Measurements from ENCODE around the gene ARNT2.
A peak's percentile ranks its signal among the peaks of the same experiment; 100 is the strongest.

The ARNT2 gene

GRCh38 chr15:80442728-80443403 is 38.7 kb downstream of the ARNT2 start:
- DNase-seq (ENCODE audit: low spot score) = no peak

GRCh38 chr15:80444680-80445251 is 40.6 kb downstream of the ARNT2 start:
- DNase-seq (ENCODE audit: low spot score) = no peak

- no peak for DNase-seq (ENCODE audit: low spot score)
Observed at GRCh38 chr15:80445300-80446041, 41.3 kb downstream of the ARNT2 start.

- no peak for DNase-seq (ENCODE audit: low spot score)
Observed at GRCh38 chr15:80447077-80447476, 42.9 kb downstream of the ARNT2 start.

GRCh38 chr15:80449825-80450224 is 45.6 kb downstream of the ARNT2 start:
- DNase-seq (ENCODE audit: low spot score) = no peak

GRCh38 chr15:80450811-80451321 is 46.7 kb downstream of the ARNT2 start:
- no peak for DNase-seq (ENCODE audit: low spot score)

GRCh38 chr15:80452166-80452565 is 48.0 kb downstream of the ARNT2 start:
- no peak for DNase-seq (ENCODE audit: low spot score)

- no peak for DNase-seq (ENCODE audit: low spot score)
Observed at GRCh38 chr15:80455051-80455648, 51.0 kb downstream of the ARNT2 start.

- peak; percentile 76 for DNase-seq (ENCODE audit: low spot score)
Observed at GRCh38 chr15:80455668-80456442, 51.7 kb downstream of the ARNT2 start.

- no peak for DNase-seq (ENCODE audit: low spot score)
Observed at GRCh38 chr15:80456517-80457492, 52.6 kb downstream of the ARNT2 start.

- DNase-seq (ENCODE audit: low spot score) = no peak
Observed at GRCh38 chr15:80457896-80458295, 53.7 kb downstream of the ARNT2 start.

- no peak for DNase-seq (ENCODE audit: low spot score)
Observed at GRCh38 chr15:80458580-80458979, 54.4 kb downstream of the ARNT2 start.

GRCh38 chr15:80459380-80459779 is 55.2 kb downstream of the ARNT2 start:
- DNase-seq (ENCODE audit: low spot score) = no peak

GRCh38 chr15:80459818-80460217 is 55.6 kb downstream of the ARNT2 start:
- no peak for DNase-seq (ENCODE audit: low spot score)

- no peak for DNase-seq (ENCODE audit: low spot score)
Observed at GRCh38 chr15:80461356-80462095, 57.3 kb downstream of the ARNT2 start.

GRCh38 chr15:80462111-80462510 is 57.9 kb downstream of the ARNT2 start:
- no peak for DNase-seq (ENCODE audit: low spot score)

GRCh38 chr15:80462836-80463512 is 58.8 kb downstream of the ARNT2 start:
- DNase-seq (ENCODE audit: low spot score) = no peak

- no peak for DNase-seq (ENCODE audit: low spot score)
Observed at GRCh38 chr15:80464951-80465625, 60.9 kb downstream of the ARNT2 start.

- DNase-seq (ENCODE audit: low spot score) = no peak
Observed at GRCh38 chr15:80465626-80466005, 61.4 kb downstream of the ARNT2 start.
